Measurements from ENCODE around the gene PDCD1.

PDCD1 gene

DNA sequence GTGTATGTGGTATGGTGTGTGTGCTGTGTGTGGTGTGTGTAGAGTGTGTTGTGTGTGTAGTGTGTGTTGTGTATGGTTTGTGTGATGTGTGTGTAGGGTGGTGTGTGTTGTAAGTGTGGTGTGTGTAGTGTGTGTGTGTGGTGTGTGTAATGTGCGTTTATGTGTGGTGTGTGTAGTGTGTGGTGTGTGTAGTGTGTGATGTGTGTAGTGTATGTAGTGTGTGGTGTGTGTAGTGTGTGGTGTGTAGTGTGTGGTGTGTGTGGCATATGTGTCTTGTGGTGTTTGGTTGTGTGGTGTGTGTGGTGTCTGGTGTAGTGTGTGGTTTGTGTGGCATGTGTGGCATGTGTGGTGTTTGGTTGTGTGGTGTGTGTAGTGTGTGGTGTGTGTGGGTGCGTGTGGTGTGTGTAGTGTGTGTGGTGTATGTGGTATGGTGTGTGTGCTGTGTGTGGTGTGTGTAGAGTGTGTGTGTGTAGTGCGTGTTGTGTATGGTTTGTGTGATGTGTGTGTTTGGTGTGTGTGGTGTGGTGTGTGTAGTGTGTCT lies 6.8 kb upstream of the PDCD1 start:
- Mint-ChIP-seq H3K4me1 (peaks cover 86% of the 10 kb centered on the region), H3K36me3 (peaks cover 41% of the 10 kb centered on the region), H3K4me3 (peak overlapping the region; percentile 66), H3K9me3 (peaks cover 5% of the 10 kb centered on the region), H3K27ac (peak overlapping the region; percentile 91)
- DNase-seq (ENCODE audit: low spot score in 2 of 2): no peak
- no peak for ATAC-seq

DNA sequence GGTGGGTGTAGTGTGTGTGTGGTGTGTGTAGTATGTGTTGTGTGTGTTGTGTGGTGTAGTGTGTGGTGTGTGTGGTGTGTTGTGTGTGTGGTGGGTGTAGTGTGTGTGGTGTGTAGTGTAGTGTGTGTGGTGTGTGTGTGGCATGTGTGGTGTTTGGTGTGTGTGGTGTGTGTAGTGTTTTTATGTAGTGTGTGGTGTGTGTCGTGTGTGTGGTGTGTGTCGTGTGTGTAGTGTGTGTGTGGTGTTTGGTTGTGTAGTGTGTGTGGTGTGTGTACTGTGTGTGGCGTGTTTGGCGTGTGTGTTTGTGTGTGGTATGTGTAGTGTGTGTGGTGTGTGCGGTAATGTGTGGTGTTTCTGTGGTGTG lies 6.1 kb upstream of the PDCD1 start:
- peaks cover 92% of the 10 kb centered on the region for H3K4me1 Mint-ChIP-seq
- peak overlapping the region; percentile 66 for H3K4me3 Mint-ChIP-seq
- H3K27ac Mint-ChIP-seq: peak overlapping the region; percentile 91
- DNase-seq (ENCODE audit: low spot score in 2 of 2) (no peak), ATAC-seq (no peak)
- H3K36me3 Mint-ChIP-seq: peaks cover 43% of the 10 kb centered on the region
- H3K9me3 Mint-ChIP-seq: peaks cover 5% of the 10 kb centered on the region

DNA sequence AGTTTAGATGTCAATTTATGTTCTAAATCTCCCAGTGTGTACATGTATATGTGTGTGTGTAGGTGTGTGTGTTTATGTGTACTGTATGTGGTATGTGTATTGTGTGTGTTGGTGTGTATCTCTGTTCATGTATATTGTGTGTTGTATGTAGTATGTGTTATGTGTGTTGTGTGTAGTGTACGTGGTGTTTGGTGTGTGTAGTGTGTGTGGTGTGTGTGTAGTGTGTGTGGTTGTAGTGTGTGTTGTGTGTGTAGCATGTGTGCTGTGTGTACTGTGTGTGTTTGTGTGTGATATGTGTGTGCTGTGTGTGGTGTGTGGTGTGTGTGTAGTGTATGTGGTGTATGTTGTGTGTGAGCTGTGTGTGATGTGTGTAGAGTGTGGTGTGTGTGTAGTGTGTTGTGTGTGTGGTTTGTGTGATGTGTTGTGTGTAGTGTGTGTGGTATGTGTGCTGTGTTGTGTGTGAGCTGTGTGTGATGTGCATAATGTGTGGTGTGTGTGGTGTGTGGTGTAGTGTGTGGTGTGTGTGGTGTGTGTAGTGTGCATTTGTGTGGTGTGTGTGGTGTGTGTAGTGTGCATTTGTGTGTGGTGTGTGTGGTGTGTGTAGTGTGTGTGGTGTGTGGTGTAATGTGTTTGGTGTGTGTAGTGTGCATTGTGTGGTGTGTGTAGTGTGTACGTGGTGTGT lies 5.6 kb upstream of the PDCD1 start:
- Mint-ChIP-seq H3K27ac (peak overlapping the region; percentile 91), H3K36me3 (peaks cover 48% of the 10 kb centered on the region), H3K4me1 (peaks cover 94% of the 10 kb centered on the region), H3K9me3 (peaks cover 5% of the 10 kb centered on the region), H3K4me3 (peak overlapping the region; percentile 66)
- DNase-seq (ENCODE audit: low spot score in 2 of 2) (no peak), ATAC-seq (no peak)

DNA sequence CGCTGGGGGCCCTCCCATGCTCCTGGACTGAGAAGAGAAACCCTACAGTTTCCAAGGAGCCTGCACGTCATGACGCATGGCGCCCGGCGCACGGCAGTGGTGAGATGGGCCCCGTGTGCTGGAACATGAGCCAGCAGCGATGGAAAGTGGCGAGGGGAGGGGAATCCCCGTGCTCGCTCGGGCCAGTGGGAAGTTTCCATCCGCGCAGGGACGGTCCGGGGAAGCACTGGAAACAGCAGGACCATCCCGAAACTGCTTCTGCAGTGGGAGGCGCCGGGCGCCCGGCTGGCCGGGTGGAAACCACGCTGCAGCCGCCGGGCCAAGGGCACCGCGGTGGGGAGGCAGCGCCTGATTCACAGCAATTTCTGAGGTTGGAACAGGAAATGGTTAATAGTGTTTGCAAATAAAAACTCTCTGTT lies 4.9 kb upstream of the PDCD1 start:
- Mint-ChIP-seq H3K4me3 (peak overlapping the region; percentile 66), H3K9me3 (peaks cover 5% of the 10 kb centered on the region), H3K4me1 (peaks cover 87% of the 10 kb centered on the region), H3K36me3 (peaks cover 52% of the 10 kb centered on the region), H3K27ac (peak overlapping the region; percentile 91)
- ATAC-seq (peak; percentile 60), DNase-seq (ENCODE audit: low spot score in 2 of 2) (peak in 1 of 2 donors; percentile 89)

DNA sequence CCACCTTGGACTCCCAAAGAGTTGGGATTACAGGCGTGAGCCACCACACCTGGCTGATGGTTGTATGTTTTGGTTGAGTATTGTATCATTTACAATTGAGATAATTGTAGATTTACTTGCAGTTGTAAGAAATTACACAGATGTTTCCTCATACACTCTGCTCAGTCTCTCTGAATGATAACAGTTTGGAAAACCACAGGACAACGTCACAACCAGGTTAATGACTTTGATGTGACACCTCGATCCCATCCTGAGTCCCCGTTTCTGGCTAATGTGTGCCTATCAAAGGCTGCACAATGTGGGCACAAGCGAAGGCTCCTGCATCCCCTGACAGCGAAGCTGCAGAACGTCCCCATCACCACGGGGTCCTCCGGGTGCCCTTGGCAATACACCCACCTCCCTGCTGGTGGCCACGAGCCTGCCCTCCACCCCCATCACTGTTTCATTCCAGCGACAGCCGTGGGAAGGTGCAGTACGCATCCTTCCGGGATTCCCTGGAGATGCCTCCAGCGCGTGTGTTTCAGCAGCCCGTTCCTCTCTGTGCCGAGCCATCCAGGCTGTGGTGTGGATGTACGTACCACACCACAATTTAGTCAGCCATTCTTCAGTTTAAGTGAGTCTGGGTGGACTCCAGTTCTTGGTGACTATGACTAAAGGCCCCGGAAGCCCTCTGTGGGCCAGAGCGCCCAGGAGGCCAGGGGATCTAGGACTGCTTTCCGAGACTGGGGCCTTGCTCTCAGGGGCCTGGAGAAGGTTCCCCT lies 4.3 kb upstream of the PDCD1 start:
- ATAC-seq (peak; percentile 69), DNase-seq (ENCODE audit: low spot score in 2 of 2) (no peak)
- peaks cover 58% of the 10 kb centered on the region for H3K36me3 Mint-ChIP-seq
- H3K4me1 Mint-ChIP-seq: peaks cover 81% of the 10 kb centered on the region
- peak overlapping the region; percentile 91 for H3K27ac Mint-ChIP-seq
- H3K9me3 Mint-ChIP-seq: peaks cover 5% of the 10 kb centered on the region
- peak overlapping the region; percentile 66 for H3K4me3 Mint-ChIP-seq

DNA sequence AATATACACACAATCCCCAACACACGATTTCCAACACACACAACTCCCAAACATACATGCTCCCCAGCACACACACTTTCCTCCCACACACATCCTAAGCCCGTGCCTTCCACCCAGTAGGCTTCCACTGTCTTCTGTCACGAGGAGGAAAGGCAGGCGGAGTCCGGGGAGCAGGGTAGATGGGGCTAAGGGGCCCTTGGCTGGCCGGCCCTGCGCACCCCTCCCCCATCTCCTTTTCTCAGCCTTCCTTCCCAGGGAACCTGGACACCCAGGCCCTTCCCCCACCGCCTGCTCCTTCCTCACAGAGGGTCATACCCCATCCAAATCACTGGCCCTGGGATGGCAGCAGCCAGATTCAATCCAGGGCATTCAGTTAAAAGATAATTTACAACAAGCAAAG lies 3.4 kb upstream of the PDCD1 start:
- peak overlapping the region; percentile 66 for H3K4me3 Mint-ChIP-seq
- ATAC-seq: no peak
- H3K27ac Mint-ChIP-seq: peak overlapping the region; percentile 91

DNA sequence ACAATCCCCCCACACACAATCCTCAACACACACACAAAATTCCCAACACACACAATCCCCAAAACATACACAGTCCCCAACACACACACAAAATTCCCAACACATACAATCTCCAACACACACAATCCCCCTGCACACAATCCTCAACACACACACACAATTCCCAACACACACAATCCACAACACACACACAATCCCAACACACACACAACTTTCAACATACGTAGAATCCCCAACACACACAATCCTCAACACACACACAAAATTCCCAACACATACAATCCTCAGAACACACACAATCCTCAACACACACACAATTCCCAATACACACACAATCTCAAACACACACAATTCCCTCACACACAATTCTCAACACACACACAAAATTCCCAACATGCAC lies 2.6 kb upstream of the PDCD1 start:
- peak overlapping the region; percentile 91 for H3K27ac Mint-ChIP-seq
- H3K4me1 Mint-ChIP-seq: peaks cover 76% of the 10 kb centered on the region
- DNase-seq (ENCODE audit: low spot score in 2 of 2) (no peak), ATAC-seq (no peak)
- H3K36me3 Mint-ChIP-seq: peaks cover 75% of the 10 kb centered on the region
- peaks cover 5% of the 10 kb centered on the region for H3K9me3 Mint-ChIP-seq
- H3K4me3 Mint-ChIP-seq: peak overlapping the region; percentile 66

More for the DNA sequence above, 3.4 kb upstream of the PDCD1 start:
- peaks cover 5% of the 10 kb centered on the region for H3K9me3 Mint-ChIP-seq
- peaks cover 73% of the 10 kb centered on the region for H3K4me1 Mint-ChIP-seq
- no peak for DNase-seq (ENCODE audit: low spot score in 2 of 2)
- peaks cover 67% of the 10 kb centered on the region for H3K36me3 Mint-ChIP-seq

DNA sequence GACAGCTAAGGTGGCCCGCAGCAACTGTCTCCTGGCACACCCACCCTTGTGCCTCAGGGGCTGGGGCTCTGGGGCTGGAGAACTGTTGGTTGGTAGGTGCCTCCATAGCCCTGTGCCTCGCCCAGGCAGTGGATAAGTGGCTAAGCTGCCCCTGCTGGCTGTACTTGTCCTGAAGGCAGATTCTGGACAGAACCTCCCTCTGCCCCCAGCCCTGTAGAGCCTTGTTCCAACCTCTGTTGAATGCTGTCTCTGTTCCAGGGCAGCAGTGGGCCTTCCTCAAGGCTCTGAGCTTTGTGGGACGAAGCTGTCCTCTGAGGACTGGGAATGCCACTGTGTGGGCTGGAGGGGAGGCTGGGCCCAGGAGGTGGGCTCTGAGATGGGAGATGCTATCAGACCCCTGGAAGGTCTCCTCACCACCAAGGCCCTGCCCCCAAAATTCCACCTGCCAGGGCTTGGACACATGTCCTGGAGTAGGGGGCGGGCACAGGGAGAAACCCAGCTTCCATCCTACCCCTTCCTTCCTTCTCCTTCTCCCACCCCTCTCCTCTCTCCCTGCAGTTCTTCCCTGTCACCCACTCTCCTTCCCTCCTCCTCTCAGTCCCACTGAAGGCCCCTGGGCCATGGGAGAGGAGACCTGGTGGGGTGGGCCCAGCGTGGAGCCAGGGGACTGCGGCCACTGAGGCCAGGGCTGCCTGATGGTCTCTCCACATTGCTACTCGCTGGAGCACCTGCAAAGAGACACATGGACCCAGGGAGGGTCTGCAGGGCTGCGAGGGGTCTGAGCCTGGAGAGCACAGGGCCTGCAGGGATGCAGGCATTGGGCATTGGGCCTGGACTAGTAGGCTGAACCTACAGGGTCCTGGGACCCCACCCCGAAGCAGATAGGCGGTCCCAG lies 1.7 kb upstream of the PDCD1 start:
- Mint-ChIP-seq H3K4me3 (peak overlapping the region; percentile 66), H3K9me3 (peaks cover 5% of the 10 kb centered on the region), H3K36me3 (peaks cover 76% of the 10 kb centered on the region), H3K4me1 (peaks cover 77% of the 10 kb centered on the region), H3K27ac (peak overlapping the region; percentile 91)
- DNase-seq (ENCODE audit: low spot score in 2 of 2): no peak
- peak; percentile 9 for ATAC-seq

DNA sequence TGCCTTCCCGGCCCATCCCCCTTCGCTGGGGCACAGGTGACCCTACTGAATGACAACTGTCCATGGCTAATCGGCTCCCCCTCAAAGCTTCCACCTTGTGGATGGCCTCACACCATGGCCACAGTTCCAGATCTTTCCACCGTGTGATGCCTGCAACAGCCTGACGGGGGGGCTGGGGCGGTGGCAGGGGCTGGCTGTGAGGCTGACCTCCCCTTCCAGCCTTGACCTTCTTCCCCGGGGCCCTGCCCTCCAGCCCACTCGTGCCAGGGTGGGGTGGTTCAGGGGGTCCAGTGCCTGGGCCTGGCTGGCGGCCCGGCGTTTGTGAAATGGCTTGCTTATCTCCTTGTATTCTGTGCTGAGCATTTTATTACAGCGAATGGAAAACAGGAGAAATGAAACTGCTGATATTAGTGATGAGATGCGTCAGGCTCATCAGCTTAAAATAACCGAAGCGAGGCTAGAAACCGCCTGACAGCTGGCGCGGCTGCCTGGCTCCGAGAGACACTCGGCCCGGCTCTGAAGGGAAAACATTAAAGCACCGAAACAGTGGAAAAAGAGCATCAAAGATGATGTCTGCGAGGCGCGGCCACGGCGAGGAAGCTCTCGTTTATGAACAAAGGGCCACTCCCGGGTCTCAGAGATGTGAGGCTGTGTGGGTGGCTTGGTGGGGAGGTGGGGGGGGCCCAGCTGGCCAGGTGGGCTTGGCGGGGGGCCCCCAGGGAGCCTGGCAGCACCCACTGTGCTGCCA lies 916 bp upstream of the PDCD1 start:
- peak; percentile 43 for ATAC-seq
- H3K36me3 Mint-ChIP-seq: peaks cover 70% of the 10 kb centered on the region
- H3K4me1 Mint-ChIP-seq: peaks cover 70% of the 10 kb centered on the region
- peak overlapping the region; percentile 66 for H3K4me3 Mint-ChIP-seq
- DNase-seq (ENCODE audit: low spot score in 2 of 2): peak in 1 of 2 donors; percentile 70
- H3K9me3 Mint-ChIP-seq: peaks cover 5% of the 10 kb centered on the region
- H3K27ac Mint-ChIP-seq: peak overlapping the region; percentile 91

DNA sequence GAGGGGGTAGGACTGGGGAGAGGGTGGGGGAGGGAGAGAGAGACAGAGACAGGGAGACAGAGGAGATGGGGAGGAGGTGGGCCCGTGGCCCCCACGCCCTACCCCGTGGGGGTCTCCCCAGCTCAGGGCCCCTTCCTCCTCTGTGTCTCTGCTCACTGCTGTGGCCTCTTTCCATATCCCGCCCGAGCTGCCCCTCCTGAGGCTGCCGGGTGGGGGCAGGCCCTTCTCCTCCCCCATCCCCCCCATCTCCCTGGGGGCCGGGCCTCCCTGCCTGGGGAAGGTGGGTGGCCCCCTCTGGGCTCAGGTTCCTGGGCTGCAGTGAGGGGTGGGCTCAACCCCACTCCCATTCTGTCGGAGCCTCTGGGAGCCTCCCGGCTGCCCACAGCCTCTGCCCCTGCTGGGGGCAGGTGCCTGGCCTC lies 332 bp upstream of the PDCD1 start:
- Mint-ChIP-seq H3K4me1 (peaks cover 70% of the 10 kb centered on the region), H3K9me3 (peaks cover under 1% of the 10 kb centered on the region), H3K36me3 (peaks cover 70% of the 10 kb centered on the region), H3K4me3 (peak overlapping the region; percentile 66), H3K27ac (peak overlapping the region; percentile 91)
- DNase-seq (ENCODE audit: low spot score in 2 of 2): no peak
- peak; percentile 24 for ATAC-seq

DNA sequence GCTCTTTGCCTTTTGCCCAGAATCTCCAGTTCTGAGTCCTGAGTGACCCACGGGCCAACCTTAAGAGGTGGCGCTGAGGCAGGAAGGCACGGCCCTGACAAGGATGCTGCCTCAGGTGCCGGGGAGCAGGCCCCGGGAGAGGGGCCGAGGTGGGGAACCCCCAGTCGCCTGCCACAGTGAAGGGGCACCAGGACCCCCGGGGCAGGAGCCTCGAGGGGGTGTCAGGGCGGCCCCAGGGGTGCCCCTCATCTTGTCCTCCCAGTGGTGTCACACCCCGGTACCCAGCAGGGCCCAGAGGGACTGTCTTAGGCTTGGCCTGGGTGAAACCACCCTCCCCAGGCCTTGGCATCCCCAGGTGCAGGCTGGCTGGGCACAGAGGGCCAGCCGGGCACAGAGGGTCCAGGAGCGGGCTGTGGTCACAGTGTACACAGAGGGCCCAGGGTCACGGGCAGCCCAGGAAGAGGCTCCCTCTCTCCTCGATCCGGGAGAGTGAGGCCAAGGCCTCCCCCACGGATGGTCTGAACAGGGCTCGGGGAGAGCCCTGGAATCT lies 1.0 kb downstream of the PDCD1 start:
- Mint-ChIP-seq H3K27ac (peak overlapping the region; percentile 91), H3K36me3 (peaks cover 71% of the 10 kb centered on the region), H3K4me3 (peak overlapping the region; percentile 66), H3K4me1 (peaks cover 68% of the 10 kb centered on the region), H3K9me3 (no peaks in the 10 kb centered on the region)
- ATAC-seq (no peak), DNase-seq (ENCODE audit: low spot score in 2 of 2) (peak in 1 of 2 donors; percentile 57)

DNA sequence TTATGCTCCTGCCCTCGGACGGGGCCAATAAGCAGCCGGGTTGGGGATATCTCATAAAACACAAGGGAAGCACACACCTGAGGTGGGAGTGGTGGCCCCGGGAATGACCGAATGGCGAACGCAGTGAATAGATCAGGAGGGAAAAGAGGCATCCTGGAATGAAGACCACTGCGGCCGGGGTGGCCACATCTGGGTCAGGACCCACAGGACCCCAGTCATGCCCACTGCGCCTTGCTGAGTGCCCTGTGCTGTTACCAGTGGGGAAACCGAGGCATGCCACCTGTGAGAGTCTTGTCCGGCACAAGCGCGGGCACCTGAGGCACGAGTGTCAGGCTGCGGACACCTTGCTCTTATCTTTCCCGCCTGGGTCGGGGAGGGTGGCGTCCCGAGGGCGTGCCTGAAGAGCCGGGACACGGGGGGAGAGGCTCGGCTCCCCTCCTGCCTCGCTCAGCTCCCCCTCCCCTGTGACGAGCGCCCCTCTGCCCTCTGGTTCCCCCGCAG lies 1.6 kb downstream of the PDCD1 start:
- Mint-ChIP-seq H3K36me3 (peaks cover 77% of the 10 kb centered on the region), H3K4me3 (peak overlapping the region; percentile 66), H3K4me1 (peaks cover 63% of the 10 kb centered on the region), H3K9me3 (no peaks in the 10 kb centered on the region), H3K27ac (peak overlapping the region; percentile 91)
- no peak for ATAC-seq
- DNase-seq (ENCODE audit: low spot score in 2 of 2): no peak

DNA sequence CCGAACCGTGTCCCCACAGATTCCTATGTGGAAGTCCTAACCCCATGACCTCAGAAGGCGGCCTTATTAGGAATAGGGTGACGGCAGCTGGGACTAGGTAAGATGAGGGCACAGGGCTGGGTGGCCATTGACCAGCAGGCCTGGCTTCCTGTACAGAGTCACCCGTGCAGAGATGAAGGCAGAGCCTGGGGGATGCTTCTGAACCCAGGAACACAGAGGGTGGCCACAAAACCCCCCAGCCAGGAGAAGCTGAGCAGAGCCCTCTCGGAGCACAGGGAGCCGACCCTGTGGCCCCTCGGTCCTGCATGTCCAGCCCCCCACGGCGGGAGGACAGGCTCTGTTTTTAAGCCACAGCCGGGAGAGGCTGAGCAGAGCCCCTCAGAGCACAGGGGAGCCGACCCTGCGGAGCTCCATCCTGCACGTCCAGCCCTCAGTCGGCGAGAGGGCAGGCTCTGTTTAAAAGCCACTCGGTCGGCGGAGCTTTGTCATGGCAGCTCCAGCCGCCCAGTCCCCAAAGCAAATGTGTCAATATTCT lies 2.7 kb downstream of the PDCD1 start:
- Mint-ChIP-seq H3K4me1 (peaks cover 52% of the 10 kb centered on the region), H3K27ac (peak overlapping the region; percentile 91), H3K36me3 (peaks cover 81% of the 10 kb centered on the region), H3K9me3 (no peaks in the 10 kb centered on the region), H3K4me3 (peak overlapping the region; percentile 66)
- DNase-seq (ENCODE audit: low spot score in 2 of 2) (no peak), ATAC-seq (no peak)
